Measurements from ENCODE around the gene DAAM2.

DAAM2 gene

DNA sequence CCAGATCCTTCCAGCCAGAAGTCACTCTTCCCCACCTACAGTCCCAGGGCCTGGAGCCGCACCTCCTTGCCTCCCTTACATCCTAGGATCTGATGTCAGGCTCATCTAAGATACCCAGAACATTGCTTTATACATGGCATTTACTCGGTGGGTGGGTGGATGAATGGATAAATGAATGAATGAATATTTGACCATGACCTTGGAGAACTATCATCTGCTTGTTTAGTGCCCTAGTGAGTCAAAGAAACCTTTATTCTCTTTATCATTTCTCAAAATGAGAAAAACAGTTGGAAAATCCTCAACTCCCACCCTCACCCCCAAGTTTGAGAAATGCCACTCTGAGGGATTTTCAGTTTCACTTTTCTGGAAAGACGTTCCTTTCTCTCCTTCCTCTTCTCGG lies 56.0 kb downstream of the DAAM2 start:
- DNase-seq (ENCODE audit: low spot score) = no peak

DNA sequence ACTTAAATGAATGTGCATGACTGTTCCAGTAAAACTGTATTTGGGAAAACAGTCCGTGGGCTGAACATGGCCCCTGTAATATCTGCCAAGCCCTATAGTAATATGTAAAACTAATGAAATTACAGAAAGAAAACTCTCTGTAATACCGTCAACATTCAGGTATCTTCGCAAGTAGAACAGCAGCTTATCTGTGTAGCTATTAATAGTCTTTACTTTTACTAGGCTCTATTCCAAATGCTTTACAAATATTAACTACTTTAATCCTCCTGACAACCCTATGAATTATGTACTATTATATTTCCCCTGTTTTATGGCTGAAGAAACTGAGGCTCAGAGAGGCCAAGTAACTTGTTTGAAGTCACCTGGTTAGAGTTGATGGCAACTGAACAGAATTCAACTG lies 57.1 kb downstream of the DAAM2 start:
- no peak for DNase-seq (ENCODE audit: low spot score)

DNA sequence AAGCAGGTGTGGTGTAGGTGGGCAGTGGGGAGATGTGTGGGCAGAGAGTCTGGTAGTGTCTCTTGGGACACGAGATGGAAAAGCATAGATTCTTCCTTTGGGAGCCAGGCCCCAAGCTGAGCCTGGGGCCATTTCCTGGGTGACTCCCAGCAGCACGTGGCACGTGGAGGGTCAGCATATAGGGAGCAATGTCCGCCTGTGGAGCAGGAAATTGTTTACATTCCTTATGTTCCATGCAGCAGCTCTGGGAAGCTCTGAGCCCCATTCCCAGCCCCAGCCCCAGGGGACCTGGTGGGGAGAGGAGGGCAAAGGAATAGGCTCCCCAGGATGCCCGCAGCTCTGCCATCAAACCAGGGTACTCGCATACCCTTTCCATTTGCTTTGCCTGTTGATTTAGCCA lies 57.6 kb downstream of the DAAM2 start:
- no peak for DNase-seq (ENCODE audit: low spot score)

DNA sequence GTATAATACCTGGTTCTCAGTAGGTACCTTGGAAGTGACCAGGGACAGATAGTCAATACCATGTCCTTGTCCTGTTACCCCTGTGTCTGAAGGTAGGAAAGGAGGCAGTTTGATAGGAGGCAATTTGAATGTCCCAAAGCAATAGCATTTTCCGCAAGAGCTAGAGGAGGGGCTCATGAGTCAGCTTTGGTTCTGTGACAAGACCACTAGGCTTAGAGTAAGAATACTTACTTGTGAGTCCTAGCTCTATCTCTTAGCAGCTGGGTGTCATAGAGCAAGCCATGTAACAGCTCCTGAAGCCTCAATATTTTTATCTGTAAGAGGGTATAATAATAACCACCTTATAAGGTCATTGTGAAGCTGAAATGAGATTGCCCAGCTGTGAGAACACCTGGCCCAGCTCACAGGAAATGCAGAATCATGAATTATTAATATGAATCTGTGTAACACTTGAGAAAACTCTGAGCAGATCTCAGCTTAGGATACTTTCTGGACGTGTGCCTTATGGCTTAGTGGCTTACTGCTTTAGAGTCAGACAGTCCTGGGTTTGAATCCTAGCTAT lies 58.6 kb downstream of the DAAM2 start:
- DNase-seq (ENCODE audit: low spot score) = no peak

DNA sequence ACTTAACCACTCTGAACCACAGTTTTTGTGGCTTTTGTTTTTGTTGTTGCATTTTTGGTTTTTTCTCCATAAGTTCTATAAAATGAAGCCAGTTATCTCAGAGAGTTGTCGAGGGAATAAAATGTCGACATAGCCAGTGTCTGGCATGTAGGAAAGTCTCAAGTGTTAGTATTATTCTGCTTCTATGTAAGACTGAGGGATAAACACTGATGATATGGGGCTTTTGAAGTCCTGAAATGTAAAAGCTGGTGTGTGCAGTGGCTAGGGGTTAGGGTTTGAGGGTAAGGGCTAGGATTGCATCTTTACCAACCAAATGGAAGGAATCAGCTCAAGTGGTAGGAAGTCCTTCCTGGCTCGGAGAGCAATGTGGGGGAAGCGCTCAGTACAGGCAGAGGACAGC lies 59.2 kb downstream of the DAAM2 start:
- no peak for DNase-seq (ENCODE audit: low spot score)

DNA sequence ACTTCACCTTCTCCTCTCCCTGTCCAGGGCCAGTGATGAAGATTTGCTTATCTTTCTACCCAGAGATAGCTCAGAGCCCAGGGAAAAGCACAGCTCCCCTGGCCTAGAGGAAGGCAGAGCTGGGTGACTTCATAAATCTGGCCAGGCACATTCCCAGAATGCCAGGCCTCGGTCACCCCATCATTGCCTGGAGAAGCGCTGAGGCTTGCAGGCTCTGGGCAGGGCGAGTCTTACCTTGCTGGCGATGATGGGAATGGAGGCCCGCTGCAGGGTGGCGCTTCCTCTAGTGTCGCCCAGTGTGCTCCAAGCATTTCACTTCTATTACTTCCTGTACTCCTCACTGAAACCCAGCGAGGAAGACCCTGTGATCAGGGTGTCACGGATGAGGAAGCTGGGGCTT lies 60.1 kb downstream of the DAAM2 start:
- DNase-seq (ENCODE audit: low spot score) = no peak

DNA sequence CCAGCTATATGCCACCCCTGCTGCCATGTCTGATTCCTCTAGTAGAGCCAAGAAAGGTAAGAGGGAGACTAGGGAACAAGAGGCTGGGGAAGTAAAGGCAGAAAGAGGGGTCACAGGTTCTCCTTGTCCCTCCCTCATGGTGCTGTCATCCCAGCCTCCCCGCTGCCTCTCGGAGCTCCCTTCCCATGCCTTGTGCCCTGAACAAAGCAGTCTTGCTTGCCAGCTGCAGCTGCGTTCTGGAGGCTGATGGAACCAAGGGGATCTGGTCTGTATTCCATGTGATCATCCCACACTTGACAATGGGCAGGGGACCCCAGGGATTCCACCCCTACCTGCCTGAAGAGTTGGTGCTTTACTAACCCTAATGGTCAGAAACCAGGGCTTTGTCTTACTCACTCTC lies 61.4 kb downstream of the DAAM2 start:
- DNase-seq (ENCODE audit: low spot score) = no peak

DNA sequence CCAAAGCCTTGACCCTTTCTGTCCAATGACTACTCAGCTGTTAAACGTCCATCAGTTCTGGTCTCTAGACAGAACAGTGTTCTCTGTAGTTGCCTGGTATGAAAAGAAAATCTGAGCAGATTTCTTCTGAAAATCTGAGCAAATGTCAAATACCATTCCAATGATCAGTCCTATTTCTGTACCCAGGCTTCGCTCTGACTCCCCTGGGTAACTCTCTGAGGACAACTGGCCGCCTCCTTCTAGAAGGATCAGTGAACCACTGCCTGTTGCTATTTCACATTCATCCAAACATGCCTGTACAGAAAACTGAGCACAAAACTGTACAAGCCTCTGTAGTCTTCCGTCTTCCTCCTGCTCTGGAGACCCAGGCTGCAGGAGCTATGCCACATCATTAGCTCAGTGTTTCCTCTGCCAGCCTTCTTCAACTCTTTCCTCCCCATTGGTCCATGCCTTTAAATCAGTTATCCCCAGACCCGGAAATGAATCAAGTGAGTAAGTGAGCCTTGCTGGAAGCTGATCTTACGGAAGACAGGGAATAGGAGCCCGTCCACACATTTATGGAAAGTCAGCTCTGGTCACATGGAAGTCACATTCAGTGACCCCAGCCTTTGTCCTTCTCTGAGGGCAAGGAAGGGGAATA lies 63.3 kb downstream of the DAAM2 start:
- no peak for DNase-seq (ENCODE audit: low spot score)

DNA sequence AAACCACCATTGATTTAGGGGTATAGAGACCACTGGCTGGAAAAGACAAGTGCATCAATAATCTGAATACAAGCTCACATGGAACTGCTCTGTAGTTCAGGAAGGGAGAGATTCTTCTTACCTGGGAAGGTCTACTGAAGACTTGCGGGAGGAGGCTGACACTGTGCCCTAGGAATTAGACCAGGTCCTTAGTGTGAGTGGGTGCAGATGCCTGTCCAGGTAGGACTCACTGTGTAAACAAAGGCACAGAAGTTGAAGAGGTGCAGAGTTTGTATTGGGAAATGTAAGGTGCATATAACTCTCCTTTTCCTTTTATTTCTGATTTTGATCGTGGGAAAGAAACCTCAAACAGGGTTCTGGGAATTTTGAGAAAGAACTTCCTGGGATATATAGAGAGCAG lies 66.8 kb downstream of the DAAM2 start:
- DNase-seq (ENCODE audit: low spot score) = no peak

DNA sequence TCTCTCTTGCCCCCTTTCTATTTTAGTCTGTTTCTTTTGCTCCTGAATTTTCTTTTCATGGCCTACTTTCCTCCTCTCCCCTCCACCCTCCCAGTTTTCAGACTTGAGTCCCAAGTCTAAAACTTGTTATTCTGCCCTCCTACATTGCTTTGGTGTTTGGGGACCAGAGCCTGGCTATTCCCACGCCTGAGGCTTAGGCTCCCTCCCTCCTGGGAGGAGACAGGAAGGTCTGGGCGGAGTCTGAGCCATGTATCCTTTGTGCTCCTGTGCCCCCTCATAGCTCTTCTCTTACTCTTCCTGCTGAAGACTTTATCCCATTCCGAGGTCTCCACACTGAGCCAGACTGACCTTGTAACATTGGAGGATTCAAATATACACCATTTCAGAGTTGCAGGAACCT lies 69.5 kb downstream of the DAAM2 start:
- DNase-seq (ENCODE audit: low spot score) = no peak

DNA sequence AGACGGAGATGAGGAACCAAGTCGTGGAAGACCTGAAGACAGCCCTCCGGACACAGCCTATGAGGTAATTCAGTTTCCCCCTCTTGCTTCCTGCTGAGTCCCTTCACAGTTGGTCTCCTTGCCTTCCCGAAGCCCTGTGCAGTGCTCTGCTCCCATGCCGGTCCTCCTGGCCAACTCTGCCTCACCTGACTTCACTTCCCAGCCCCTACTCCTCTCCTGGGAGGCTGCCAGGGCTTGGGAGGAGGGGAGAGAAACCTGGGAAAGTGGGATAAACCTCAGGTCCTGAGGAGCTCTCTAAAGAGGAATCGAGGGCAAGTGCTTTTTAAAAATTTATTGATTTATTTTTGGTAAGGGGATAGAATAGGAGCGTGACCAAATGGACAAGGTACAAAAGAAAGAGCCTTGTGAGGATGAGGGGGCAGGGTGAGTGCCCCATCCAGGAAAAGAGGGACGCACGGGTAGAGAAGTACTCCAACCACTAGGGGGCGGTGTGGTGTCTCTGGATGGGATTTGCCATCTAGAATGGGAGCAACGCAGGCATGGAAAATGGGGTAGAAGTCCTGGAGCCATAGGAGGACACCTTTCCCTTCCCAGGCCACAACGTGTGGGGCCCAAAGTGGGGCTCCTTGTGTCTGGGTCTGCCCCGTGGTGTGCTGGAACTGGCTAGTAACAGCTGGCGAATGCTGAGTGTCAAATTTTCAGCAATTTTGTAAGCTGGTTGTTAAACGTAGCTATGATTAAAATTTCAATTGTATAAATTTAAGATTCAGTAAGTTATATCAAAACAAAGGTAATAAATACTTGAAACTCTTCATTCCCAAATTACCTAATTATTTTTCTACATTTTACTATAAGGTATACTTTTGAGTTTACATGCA lies 73.1 kb downstream of the DAAM2 start:
- peak; percentile 40 for DNase-seq (ENCODE audit: low spot score)

DNA sequence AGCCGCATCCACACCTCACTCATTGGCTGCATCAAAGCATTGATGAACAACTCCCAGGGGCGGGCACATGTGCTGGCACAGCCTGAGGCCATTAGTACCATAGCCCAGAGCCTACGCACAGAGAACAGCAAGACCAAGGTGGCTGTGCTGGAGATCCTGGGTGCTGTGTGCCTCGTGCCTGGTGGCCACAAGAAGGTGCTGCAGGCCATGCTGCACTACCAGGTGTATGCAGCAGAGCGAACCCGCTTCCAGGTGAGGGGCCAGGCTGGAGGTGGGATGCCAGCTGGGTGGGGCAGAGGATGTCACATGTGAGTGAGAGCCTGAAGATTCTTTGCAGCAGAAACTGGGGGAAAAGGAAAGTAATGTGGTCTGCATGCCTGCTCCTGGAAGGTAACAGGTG lies 75.4 kb downstream of the DAAM2 start:
- no peak for DNase-seq (ENCODE audit: low spot score)

DNA sequence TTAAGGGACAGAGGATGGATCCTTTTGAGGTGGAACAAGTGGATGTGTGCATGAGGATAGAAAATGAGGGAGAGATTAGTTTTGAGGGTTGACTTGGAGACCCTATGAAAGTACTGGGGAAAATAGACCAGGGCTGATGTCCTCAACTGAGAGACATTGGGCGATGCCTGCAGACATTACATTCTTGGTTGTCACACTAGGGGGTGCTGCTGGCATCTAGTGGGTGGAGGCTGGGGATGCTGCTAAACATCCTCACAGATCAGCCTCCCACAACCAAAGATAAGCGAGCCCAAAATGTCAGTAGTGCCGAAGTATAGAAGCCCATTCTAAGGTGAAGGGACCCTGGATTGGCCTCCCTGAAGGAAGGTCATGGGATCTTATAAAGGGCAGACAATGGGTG lies 78.8 kb downstream of the DAAM2 start:
- no peak for DNase-seq (ENCODE audit: low spot score)

DNA sequence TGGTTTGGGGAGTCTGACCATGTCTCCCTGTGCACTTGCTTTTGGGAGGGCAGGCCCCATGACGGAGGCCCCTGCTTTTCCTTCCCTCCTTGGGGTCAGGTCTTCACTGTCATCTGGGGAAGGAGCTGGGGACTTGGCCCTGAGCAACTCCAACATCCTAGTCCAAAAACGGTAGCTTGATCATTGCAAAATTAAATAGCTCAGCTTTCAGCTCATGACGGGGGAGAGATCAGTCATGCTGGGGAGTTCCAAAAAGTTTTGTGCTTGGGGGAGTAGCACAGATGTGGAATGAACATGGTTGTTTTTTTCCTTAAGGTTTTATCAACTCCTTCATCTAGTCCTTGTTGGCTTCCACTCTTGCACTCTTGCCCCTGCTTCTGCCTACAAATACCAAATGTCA lies 81.3 kb downstream of the DAAM2 start:
- no peak for DNase-seq (ENCODE audit: low spot score)

DNA sequence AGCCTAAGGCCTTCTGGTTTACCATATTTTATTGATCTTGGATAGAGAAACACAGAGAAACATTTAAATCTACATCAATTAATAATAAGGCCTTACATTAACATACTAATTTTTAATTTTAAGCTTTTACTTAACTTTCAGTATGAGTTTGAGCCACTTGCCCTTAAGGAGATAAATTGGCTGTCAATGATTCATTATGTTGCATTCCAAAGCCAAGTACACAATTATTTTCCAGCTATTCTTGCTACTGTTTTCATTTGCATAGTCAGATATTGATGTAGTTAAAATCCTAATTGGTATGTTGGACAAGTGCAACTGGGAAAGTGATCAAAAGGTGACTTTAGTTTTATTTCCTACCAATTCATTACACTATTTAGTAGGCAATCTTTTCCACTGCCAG lies 83.9 kb downstream of the DAAM2 start:
- no peak for DNase-seq (ENCODE audit: low spot score)

DNA sequence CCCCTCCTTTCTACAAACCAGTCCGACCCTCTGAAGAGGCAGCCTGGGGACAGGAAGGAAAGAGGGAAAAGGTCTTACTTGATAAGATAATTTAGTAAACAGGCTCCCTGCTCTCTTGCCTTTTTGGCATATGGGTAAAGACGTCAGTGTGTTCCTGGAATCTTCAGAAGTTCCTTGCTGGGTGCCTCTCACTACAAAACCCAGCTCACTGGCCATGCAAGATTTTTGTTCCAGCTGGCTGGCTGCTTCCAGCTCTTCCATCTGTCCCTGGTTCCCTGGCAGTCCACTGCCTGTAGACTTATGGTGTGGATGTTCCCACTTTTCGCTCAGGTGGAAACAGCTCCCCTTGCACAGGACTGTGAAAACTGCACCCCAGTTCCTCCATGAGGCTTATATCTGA lies 84.7 kb downstream of the DAAM2 start:
- peak; percentile 65 for DNase-seq (ENCODE audit: low spot score)

DNA sequence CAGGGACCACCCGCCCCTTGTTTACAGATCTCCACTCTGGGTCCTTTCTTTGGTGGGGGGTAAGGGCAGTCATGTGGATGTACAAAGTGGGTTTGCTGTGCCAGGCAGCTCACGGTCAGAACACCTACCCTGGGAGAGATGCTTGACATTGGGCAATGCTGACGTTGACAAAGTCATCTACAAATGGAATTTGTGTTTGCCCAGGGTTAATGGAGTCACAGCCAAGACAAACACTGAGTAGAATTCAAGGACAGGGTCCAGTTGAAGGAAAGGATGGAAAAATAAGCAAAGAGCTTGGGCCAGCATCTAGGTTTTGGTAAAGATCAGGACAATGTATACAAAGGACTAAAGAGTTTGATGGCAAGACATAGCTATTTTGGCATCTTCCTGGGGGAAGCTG lies 87.4 kb downstream of the DAAM2 start:
- DNase-seq (ENCODE audit: low spot score) = no peak

DNA sequence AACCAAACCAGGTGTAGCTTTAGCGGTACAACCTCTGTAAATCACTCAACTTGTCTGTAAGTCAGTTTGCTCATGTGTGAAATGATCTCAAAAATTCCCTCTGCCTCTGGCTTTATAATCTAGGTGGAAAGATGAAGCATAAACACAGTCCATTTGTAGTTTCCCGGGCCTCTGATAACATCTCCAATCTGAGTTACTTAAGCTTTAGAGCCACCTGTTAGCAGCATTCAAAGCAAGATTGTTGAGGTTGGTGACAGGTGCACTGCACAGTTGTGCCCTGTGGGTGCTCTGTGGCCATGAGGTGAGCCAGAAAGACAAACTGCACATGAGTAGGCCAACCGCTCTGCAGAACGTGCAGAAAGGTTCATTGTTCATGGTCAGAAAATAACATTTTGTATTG lies 88.4 kb downstream of the DAAM2 start:
- no peak for DNase-seq (ENCODE audit: low spot score)

DNA sequence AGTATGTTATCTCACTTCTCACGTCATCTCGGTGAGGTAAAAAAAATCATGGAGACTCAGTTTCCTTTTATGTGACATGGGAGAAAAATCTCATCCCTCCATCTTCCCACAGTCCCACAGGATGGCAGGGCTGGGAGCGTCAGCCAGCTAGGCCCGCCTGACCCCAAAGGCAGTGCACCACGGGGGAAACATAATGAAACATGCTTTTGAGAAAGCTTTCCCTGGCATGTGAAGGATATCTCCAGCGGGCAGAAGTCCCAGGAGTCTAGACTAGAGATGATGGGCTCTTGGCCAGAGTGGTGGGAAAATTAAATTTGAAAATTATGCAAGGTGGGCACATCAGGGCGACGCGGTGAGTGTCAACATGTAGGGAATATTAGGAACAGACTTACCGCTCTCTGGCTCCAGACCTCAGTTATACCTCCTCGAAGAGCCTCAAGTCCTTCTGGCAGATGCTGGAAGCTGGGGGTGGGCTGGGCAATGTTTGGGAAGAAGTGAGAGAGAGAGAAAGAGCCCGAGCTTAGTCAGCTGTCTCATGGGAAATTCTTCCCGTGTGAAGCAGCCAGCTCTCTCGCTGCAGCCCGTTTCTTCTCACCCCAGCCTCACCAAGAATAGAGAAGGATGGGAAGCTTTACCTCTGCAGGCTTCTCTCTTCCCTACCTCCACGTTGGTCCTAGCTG lies 89.8 kb downstream of the DAAM2 start:
- no peak for DNase-seq (ENCODE audit: low spot score)

DNA sequence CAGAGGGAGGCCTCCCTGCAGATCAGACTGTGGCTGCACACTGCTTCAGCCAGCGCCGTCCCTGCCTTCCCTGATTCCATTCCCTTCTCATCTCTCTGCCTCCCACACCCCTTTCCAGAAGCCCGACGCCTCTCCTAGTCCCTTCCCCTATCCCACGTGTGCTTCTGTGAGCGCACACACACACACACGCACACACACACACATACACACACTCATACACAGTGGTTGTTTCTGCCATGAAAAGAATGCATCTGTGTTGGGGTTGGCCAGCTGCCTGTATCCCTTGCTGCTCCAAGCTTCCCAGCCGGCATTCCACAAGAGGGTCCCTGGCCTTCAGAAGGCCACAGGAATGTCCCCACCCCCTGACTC lies 90.3 kb downstream of the DAAM2 start:
- DNase-seq (ENCODE audit: low spot score) = no peak

DNA sequence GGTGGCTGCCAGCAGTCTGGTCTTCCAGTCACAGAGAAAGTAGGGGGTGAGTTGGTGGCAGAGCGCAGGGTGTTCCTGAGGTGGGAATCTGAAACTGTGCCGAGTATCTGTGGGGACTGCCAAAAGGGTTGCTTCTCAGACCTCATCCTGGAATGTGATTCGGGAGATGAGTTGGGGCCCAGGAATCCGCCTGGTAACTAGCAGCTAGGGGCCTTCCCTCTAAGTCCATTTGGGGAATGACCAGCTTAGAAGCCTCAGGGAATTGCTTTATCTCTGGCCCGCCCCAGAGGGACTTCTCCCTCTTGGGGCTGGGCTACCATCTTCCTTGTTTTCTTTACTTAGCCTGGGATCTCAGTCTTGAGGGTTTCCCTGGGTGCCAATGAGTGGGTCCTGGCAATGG lies 92.5 kb downstream of the DAAM2 start:
- DNase-seq (ENCODE audit: low spot score) = no peak

DNA sequence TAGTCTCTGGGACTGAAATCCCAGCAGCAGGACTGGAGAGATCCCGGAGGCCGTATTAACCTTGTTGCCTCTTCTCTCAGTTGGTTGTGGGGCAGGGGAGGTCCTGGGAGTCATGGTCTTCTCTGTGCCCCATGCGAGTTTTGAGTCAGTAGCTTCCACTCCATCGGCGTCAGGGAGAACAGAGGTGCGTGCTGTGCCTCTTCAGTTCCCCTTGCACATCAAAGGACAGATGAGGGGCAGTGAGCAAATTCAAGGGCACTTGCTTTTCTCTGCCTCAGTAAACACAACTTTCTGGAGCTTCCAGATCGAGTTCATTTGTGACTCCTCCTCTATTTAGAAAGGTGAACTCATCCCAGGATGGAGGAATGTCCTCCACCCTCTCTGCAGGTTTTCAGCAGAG lies 93.5 kb downstream of the DAAM2 start:
- no peak for DNase-seq (ENCODE audit: low spot score)

DNA sequence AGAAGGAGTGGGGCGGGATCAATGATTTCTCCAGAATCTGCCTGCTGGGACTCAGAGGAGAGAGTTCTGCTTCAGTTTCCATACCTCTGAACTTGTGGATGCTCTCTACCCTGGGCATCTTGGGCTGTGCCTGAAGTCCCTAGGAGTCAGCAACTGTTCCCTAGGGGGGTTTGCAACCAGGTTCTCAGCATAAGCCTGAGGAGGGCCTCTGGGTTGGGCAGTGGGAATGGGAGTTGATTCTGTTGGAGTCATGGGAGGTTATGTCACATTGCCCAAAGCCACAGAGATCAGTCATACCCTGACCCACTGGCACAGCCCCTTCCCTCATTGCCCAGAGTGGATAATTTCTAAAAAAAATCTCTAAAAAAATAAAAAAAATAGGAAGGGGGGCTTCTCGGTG lies 94.7 kb downstream of the DAAM2 start:
- DNase-seq (ENCODE audit: low spot score) = no peak
